ENCODE data around the gene CPNE5. TPM values are rescaled to one million over a fixed set of nuclear protein-coding genes. Genes with fewer than 3 reads are reported as not detected.

Gene CPNE5
- total and polyA plus RNA-seq, 9 donors = 1.4 to 22.1 (median 6.2) TPM

DNA sequence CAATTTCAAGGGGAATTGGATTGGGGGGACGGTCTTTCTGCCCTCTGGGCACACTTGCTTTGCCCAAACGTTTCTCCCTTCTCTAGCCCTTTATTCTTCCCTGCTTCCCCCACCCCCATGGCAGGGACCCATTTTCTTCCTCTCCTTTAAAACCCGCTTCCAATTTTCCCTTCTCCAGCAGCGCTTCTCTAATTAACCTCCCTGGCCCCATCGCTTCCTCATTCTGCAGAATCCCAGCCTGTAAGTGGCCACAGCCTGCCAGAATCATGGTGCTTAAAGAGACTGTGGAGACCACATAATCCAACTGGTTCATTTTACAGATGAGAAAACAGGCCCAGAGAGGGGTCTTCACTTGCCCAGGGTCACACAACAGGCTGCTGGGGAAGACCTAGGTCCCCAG lies 61.4 kb downstream of the CPNE5 start:
- Histone ChIP-seq H3K4me1 (ENCODE audit: insufficient read depth) (no peaks in the 10 kb centered on the region), H3K27me3 (no peaks in the 10 kb centered on the region), H3K27ac (no peak overlapping the region), H3K4me3 (no peak overlapping the region), H3K9me3 (no peaks in the 10 kb centered on the region), H3K36me3 (no peaks in the 10 kb centered on the region)
- DNase-seq = no peak
- TF ChIP-seq POLR2A (IDR thresholded peaks at IDR 0.05) = no peak
- 64 to 76% (median 66%) methylated on average over 5 of the region's 5 CpGs for WGBS, 3 donors
- intact Hi-C loops (cut with DNase I) = loop anchor here in 2 of 4 donors (5.0 to 10.0 kb wide), 2 partner anchors 54 to 237 kb away; no protein-coding TSS in a partner anchor

DNA sequence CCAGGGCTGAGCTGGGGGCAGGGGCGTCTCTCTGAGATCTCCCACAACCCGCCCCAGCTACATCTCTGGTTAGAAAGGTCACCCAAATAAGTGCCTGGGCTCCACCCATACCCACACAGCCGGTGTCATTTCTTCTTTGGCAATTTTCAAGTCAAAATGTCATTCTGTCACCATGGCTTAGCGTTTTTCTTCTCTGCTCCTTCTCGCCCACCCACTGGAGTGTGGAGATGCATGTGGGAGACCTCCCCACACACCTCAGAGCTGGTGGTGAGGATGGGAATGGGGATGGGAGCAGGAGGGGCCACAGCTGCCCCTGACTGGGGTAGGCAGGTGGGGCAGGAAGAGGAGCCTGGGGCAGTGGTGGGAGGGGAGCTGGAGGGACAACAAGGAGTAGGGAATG lies 63.1 kb downstream of the CPNE5 start:
- no peak for DNase-seq
- 91 to 94% (median 94%) methylated on average over 5 of the region's 5 CpGs for WGBS, 3 donors
- intact Hi-C loops (cut with DNase I) = loop anchor here in 2 of 4 donors (5.0 to 10.0 kb wide), 2 partner anchors 56 to 239 kb away; no protein-coding TSS in a partner anchor
- TF ChIP-seq, protein P1, sequence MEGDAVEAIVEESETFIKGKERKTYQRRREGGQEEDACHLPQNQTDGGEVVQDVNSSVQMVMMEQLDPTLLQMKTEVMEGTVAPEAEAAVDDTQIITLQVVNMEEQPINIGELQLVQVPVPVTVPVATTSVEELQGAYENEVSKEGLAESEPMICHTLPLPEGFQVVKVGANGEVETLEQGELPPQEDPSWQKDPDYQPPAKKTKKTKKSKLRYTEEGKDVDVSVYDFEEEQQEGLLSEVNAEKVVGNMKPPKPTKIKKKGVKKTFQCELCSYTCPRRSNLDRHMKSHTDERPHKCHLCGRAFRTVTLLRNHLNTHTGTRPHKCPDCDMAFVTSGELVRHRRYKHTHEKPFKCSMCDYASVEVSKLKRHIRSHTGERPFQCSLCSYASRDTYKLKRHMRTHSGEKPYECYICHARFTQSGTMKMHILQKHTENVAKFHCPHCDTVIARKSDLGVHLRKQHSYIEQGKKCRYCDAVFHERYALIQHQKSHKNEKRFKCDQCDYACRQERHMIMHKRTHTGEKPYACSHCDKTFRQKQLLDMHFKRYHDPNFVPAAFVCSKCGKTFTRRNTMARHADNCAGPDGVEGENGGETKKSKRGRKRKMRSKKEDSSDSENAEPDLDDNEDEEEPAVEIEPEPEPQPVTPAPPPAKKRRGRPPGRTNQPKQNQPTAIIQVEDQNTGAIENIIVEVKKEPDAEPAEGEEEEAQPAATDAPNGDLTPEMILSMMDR (IDR thresholded peaks at IDR 0.05) = no peak
- TF ChIP-seq POLR2A (IDR thresholded peaks at IDR 0.05) = no peak
- no peak for TF ChIP-seq EP300 (IDR thresholded peaks at IDR 0.05)
- no peak overlapping the region for H3K27ac ChIP-seq
- H3K4me3 ChIP-seq = no peak overlapping the region
- no peaks in the 10 kb centered on the region for H3K4me1 ChIP-seq (ENCODE audit: insufficient read depth)
- H3K36me3 ChIP-seq = no peaks in the 10 kb centered on the region
- no peaks in the 10 kb centered on the region for H3K27me3 ChIP-seq
- no peaks in the 10 kb centered on the region for H3K9me3 ChIP-seq

DNA sequence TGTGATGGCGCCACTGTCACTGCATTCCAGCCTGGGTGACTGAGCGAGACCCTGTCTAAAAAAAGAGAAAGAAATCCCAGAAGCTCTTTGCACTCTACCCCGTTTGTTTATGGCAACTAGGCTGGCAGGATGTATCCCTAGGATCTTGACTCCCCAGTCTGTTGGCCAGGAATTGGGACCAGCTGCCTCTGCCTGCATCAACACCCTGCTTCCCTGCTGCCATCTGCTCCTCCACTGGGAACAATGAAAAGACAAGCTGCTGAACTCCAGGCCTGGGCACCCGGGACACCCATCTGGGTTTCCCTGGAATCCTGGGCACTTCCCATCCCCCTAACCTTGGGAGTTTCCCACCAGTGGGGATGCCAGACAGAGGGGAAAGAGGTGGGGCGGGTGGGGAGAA lies 64.9 kb downstream of the CPNE5 start:
- no peaks in the 10 kb centered on the region for H3K4me1 ChIP-seq (ENCODE audit: insufficient read depth)
- H3K9me3 ChIP-seq = no peaks in the 10 kb centered on the region
- intact Hi-C loops (cut with DNase I) = loop anchor here in 1 of 4 donors (10.0 kb wide), 1 partner anchor 240 kb away; no protein-coding TSS in a partner anchor
- WGBS, 3 donors = 85 to 88% (median 87%) methylated on average over 5 of the region's 5 CpGs
- TF ChIP-seq POLR2A (IDR thresholded peaks at IDR 0.05) (no peak), EP300 (IDR thresholded peaks at IDR 0.05) (no peak)
- TF ChIP-seq, protein P1 (IDR thresholded peaks at IDR 0.05) = no peak
- H3K36me3 ChIP-seq = no peaks in the 10 kb centered on the region
- no peaks in the 10 kb centered on the region for H3K27me3 ChIP-seq
- no peak overlapping the region for H3K27ac ChIP-seq
- no peak for DNase-seq
- H3K4me3 ChIP-seq = no peak overlapping the region

DNA sequence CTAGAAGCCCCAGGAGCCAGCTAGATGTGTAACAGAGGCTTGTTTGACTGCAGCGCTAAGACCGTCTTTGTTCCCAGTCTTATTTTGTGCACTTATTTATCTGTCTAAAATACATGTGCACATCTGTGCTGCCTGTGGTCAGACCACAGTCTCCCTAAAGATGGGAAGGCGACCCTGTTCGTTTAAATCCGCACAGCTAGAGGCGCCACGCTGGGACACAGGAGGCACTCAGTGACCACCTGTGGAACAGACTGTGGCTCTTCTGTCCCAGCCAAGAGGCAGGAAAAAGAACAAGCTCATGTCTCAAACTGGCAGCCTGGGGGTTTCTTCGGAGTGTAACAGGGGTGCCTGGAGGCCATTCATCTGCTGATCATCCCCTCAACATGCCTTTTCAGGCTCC lies 66.8 kb downstream of the CPNE5 start:
- no peaks in the 10 kb centered on the region for H3K36me3 ChIP-seq
- TF ChIP-seq, protein P1 (IDR thresholded peaks at IDR 0.05) = no peak
- TF ChIP-seq EP300 (IDR thresholded peaks at IDR 0.05) (no peak), POLR2A (IDR thresholded peaks at IDR 0.05) (no peak)
- no peak overlapping the region for H3K4me3 ChIP-seq
- WGBS, 3 donors = 93 to 95% (median 94%) methylated on average over 8 of the region's 8 CpGs
- H3K27me3 ChIP-seq = no peaks in the 10 kb centered on the region
- no peak for DNase-seq
- H3K9me3 ChIP-seq = no peaks in the 10 kb centered on the region
- no peaks in the 10 kb centered on the region for H3K4me1 ChIP-seq (ENCODE audit: insufficient read depth)
- intact Hi-C loops (cut with DNase I) = loop anchor here in 1 of 4 donors (10.0 kb wide), 1 partner anchor 242 kb away; no protein-coding TSS in a partner anchor
- H3K27ac ChIP-seq = no peak overlapping the region

DNA sequence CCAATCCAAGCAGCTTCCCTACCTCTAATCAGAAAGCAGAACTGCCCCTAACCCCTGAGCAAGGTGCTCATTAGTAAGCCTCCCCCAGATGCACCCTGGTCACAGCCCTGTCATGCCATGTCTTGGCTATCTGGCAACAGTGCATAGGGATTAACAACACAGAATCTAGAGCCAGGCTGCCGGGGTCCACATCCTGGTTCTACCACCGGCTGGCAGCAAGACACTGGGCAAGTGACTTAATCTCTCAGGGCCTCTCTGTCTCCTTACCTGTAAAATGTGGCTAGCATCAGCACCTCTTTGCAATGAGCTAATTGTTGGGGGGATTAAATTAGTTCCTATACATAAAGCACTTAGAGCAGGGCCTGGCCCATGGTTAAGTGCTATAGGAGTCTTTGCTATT lies 68.1 kb downstream of the CPNE5 start:
- H3K27ac ChIP-seq = no peak overlapping the region
- no peaks in the 10 kb centered on the region for H3K27me3 ChIP-seq
- intact Hi-C loops (cut with DNase I) = loop anchor here in 1 of 4 donors (10.0 kb wide), 1 partner anchor 244 kb away; no protein-coding TSS in a partner anchor
- no peaks in the 10 kb centered on the region for H3K9me3 ChIP-seq
- no peaks in the 10 kb centered on the region for H3K36me3 ChIP-seq
- H3K4me3 ChIP-seq = no peak overlapping the region
- TF ChIP-seq, protein P1 (IDR thresholded peaks at IDR 0.05) = no peak
- DNase-seq = no peak
- 97 to 100% (median 97%) methylated on average over 2 of the region's 2 CpGs for WGBS, 3 donors
- H3K4me1 ChIP-seq (ENCODE audit: insufficient read depth) = peaks cover under 1% of the 10 kb centered on the region

Data from ovary (tissue), 9 donors.